Lower lobe of right lung (tissue), 2 donors: ENCODE results near the gene PDXDC1. TPM values are rescaled to one million over a fixed set of nuclear protein-coding genes. Genes with fewer than 3 reads are reported as not detected.
"Not testable (repeated sequence)": the region's sequence is repeated elsewhere in the genome, so short reads cannot be mapped to it uniquely, and the experiment has no call there.

ENCODE experiments used
- ATAC-seq, 2 donors: fragments of 200-7000 bp; cut with Tn5 transposase; one replicate each; pipeline ENCODE4 v1.9.1; 2020 to 2022; ENCODE audit warnings: mild to moderate bottlenecking in 2 of 2, moderate library complexity in 2 of 2
- DNase-seq: peaks from one replicate; pipeline ENCODE4 v3.0.0-alpha.2; 2020
- H3K27ac ChIP-seq: fragments of 200-600 bp; one replicate; pipeline ENCODE4 v1.8.0; 2022
- H3K27me3 ChIP-seq: fragments of 200-600 bp; one replicate; pipeline ENCODE4 v1.8.0; 2022; ENCODE audit warnings: low read depth
- H3K36me3 ChIP-seq: fragments of 200-600 bp; one replicate; pipeline ENCODE4 v1.8.0; 2022; ENCODE audit warnings: mild to moderate bottlenecking
- H3K4me1 ChIP-seq: fragments of 200-600 bp; one replicate; pipeline ENCODE4 v1.8.0; 2022
- H3K4me3 ChIP-seq: fragments of 200-600 bp; one replicate; pipeline ENCODE4 v1.8.0; 2022; ENCODE audit warnings: mild to moderate bottlenecking
- H3K9me3 ChIP-seq: fragments of 200-600 bp; one replicate; pipeline ENCODE4 v1.8.0; 2022
- CTCF ChIP-seq: fragments of 200-600 bp; IDR thresholded peaks from one replicate; pipeline ENCODE4 v1.8.0; 2022; ENCODE audit warnings: antibody characterized with exemption, mild to moderate bottlenecking
- intact Hi-C: fragments of 100-400 bp; cut with DNase I; formaldehyde crosslinking; loops from one replicate; pipeline ENCODE4 v1.11.0; 2022
- total RNA-seq: library from RNA; stranded (reverse); fragmentation: NEBNext Ultra II Directional; extraction: Animal tissue kit (Norgen Biotek cat#: 25700); gene quantifications from one replicate; pipeline ENCODE4 v1.2.1, GENCODE V29; 2021
- donor health status: DM: no; HTN: yes; CAD: no; lungs with severe emphysema.

The PDXDC1 gene
- total RNA-seq, 1 donor from 2014 or later: 103 TPM

GRCh38 chr16:15071916-15072769 is 97.3 kb downstream of the PDXDC1 start:
- H3K4me1 ChIP-seq, DNase-seq, H3K4me3 ChIP-seq, H3K27ac ChIP-seq, H3K27me3 ChIP-seq, H3K9me3 ChIP-seq, intact Hi-C loops: not testable (repeated sequence)
- peak; percentile 81 to 85 for ATAC-seq
- H3K36me3 ChIP-seq: peaks cover 88% of the 10 kb centered on the region
- TF ChIP-seq CTCF: peak; percentile 50

GRCh38 chr16:15073101-15073500 is 98.3 kb downstream of the PDXDC1 start:
- Histone ChIP-seq H3K36me3 (peaks cover 93% of the 10 kb centered on the region), H3K9me3 (no peaks in the 10 kb centered on the region), H3K4me3 (no peak overlapping the region), H3K27ac (no peak overlapping the region), H3K27me3 (no peaks in the 10 kb centered on the region), H3K4me1 (no peaks in the 10 kb centered on the region)
- no peak for ATAC-seq
- no peak for DNase-seq
- TF ChIP-seq CTCF: no peak
- intact Hi-C loops: no loop called here

GRCh38 chr16:15076161-15076560 is 101.3 kb downstream of the PDXDC1 start:
- intact Hi-C loops, H3K27ac ChIP-seq, H3K4me3 ChIP-seq, H3K4me1 ChIP-seq, H3K9me3 ChIP-seq, DNase-seq, H3K27me3 ChIP-seq: not testable (repeated sequence)
- peaks cover 91% of the 10 kb centered on the region for H3K36me3 ChIP-seq
- peak in 1 of 2 donors; percentile 39 for ATAC-seq

- H3K9me3 ChIP-seq, intact Hi-C loops, ATAC-seq, H3K27me3 ChIP-seq, DNase-seq, H3K27ac ChIP-seq, H3K4me3 ChIP-seq, H3K4me1 ChIP-seq: not testable (repeated sequence)
- H3K36me3 ChIP-seq: peaks cover 96% of the 10 kb centered on the region
Observed at GRCh38 chr16:15080883-15081282, 106.1 kb downstream of the PDXDC1 start.

- ATAC-seq: not testable (repeated sequence)
Observed at GRCh38 chr16:15082788-15083187, 108.0 kb downstream of the PDXDC1 start.

GRCh38 chr16:15090663-15091269 is 115.9 kb downstream of the PDXDC1 start:
- H3K4me1 ChIP-seq: peaks cover 17% of the 10 kb centered on the region
- H3K27ac ChIP-seq, DNase-seq, H3K27me3 ChIP-seq, H3K4me3 ChIP-seq, H3K9me3 ChIP-seq, intact Hi-C loops, ATAC-seq: not testable (repeated sequence)
- H3K36me3 ChIP-seq: peaks cover 60% of the 10 kb centered on the region

More at GRCh38 chr16:15082788-15083187, 108.0 kb downstream of the PDXDC1 start:
- DNase-seq, H3K27me3 ChIP-seq, H3K4me1 ChIP-seq, H3K9me3 ChIP-seq, intact Hi-C loops, H3K27ac ChIP-seq, H3K4me3 ChIP-seq: not testable (repeated sequence)
- H3K36me3 ChIP-seq: peaks cover 97% of the 10 kb centered on the region

GRCh38 chr16:15093571-15093954 is 118.7 kb downstream of the PDXDC1 start:
- H3K27me3 ChIP-seq, ATAC-seq, H3K9me3 ChIP-seq, DNase-seq, intact Hi-C loops: not testable (repeated sequence)
- H3K4me3 ChIP-seq: peak overlapping the region; percentile 68
- peaks cover 34% of the 10 kb centered on the region for H3K36me3 ChIP-seq
- H3K4me1 ChIP-seq: peaks cover 17% of the 10 kb centered on the region
- peak overlapping the region; percentile 84 for H3K27ac ChIP-seq

GRCh38 chr16:15093955-15094827 is 119.4 kb downstream of the PDXDC1 start, which contains the start of gene RRN3:
RRN3 (minus strand) TSS chr16:15094272; CDS start chr16:15094233, 39 bp downstream.
- peak; percentile 100 for ATAC-seq
- H3K4me3 ChIP-seq: peak within 1 kb of the TSS; percentile 68
- intact Hi-C loops: not testable (repeated sequence)

GRCh38 chr16:15096583-15096972 is 121.8 kb downstream of the PDXDC1 start:
- ATAC-seq, intact Hi-C loops, H3K9me3 ChIP-seq: not testable (repeated sequence)

More at GRCh38 chr16:15093955-15094827, 119.4 kb downstream of the PDXDC1 start, which contains the start of gene RRN3:
- H3K4me1 ChIP-seq: peaks cover 17% of the 10 kb centered on the region
- not testable (repeated sequence) for H3K9me3 ChIP-seq, H3K27me3 ChIP-seq
- peak within 1 kb of the TSS; percentile 84 for H3K27ac ChIP-seq
- peak; percentile 96 for DNase-seq
- H3K36me3 ChIP-seq: peaks cover 28% of the 10 kb centered on the region

GRCh38 chr16:15099366-15099909 is 124.6 kb downstream of the PDXDC1 start:
- ATAC-seq, H3K36me3 ChIP-seq, H3K4me3 ChIP-seq, H3K9me3 ChIP-seq, H3K4me1 ChIP-seq, H3K27me3 ChIP-seq, DNase-seq, intact Hi-C loops, H3K27ac ChIP-seq: not testable (repeated sequence)

More at GRCh38 chr16:15096583-15096972, 121.8 kb downstream of the PDXDC1 start:
- not testable (repeated sequence) for H3K4me3 ChIP-seq, H3K36me3 ChIP-seq, DNase-seq, H3K27ac ChIP-seq, H3K27me3 ChIP-seq
- H3K4me1 ChIP-seq: peaks cover 17% of the 10 kb centered on the region
